SK-N-SH treated with all-trans-retinoic acid at 6 μM for 48 hours (cell line): ENCODE measurements around the gene KCNQ5.

Experiments
- ATAC-seq: fragments of 200-7000 bp; cut with Tn5 transposase; 3 replicates; pipeline ENCODE4 v1.9.1; 2020; ENCODE audit warnings: mild to moderate bottlenecking, moderate library complexity
- ARNTL ChIP-seq: fragments of 450-650 bp; formaldehyde crosslinking; IDR thresholded peaks from 2 replicates; pipeline ENCODE4 v1.5.0; 2020; ENCODE audit warnings: low read depth, mild to moderate bottlenecking, moderate library complexity, borderline replicate concordance
- CSDC2 ChIP-seq: fragments of 250-450 bp; sonication (Bioruptor Pico); IDR thresholded peaks from 2 replicates; pipeline ENCODE4 v1.5.0; 2020; ENCODE audit warnings: mild to moderate bottlenecking, moderate library complexity
- CSRNP3 ChIP-seq: fragments of 250-450 bp; sonication (Bioruptor Pico); IDR thresholded peaks from 2 replicates; pipeline ENCODE4 v1.5.1; 2021; ENCODE audit warnings: mild to moderate bottlenecking, moderate library complexity
- ESRRG ChIP-seq: fragments of 250-450 bp; sonication (Bioruptor Pico); IDR thresholded peaks from 2 replicates; pipeline ENCODE4 v1.6.1; 2021; ENCODE audit warnings: mild to moderate bottlenecking
- GLIS3 ChIP-seq: fragments of 250-450 bp; sonication (Bioruptor Pico); IDR thresholded peaks from 2 replicates; pipeline ENCODE4 v1.5.0; 2020; ENCODE audit warnings: mild to moderate bottlenecking, moderate library complexity
- ISL1 ChIP-seq: fragments of 250-450 bp; sonication (Bioruptor Pico); IDR thresholded peaks from 2 replicates; pipeline ENCODE4 v2.1.2; 2022; ENCODE audit warnings: mild to moderate bottlenecking, moderate library complexity
- OSR1 ChIP-seq: fragments of 250-450 bp; sonication (Bioruptor Pico); IDR thresholded peaks from 2 replicates; pipeline ENCODE4 v1.8.0; 2022; ENCODE audit warnings: moderate library complexity, mild to moderate bottlenecking, inconsistent platforms
- PATZ1 ChIP-seq: fragments of 250-450 bp; sonication (Bioruptor Pico); IDR thresholded peaks from 2 replicates; pipeline ENCODE4 v1.8.0; 2020; ENCODE audit warnings: mild to moderate bottlenecking, moderate library complexity, borderline replicate concordance
- POU6F1 ChIP-seq: fragments of 250-450 bp; sonication (Bioruptor Pico); IDR thresholded peaks from 2 replicates; pipeline ENCODE4 v1.8.0; 2021; ENCODE audit warnings: low read depth, mild to moderate bottlenecking, moderate library complexity, borderline replicate concordance
- PPARA ChIP-seq: fragments of 250-450 bp; sonication (Bioruptor Pico); IDR thresholded peaks from 2 replicates; pipeline ENCODE4 v1.5.0; 2020; ENCODE audit warnings: mild to moderate bottlenecking, borderline replicate concordance
- RARB ChIP-seq: fragments of 250-450 bp; sonication (Bioruptor Pico); IDR thresholded peaks from 2 replicates; pipeline ENCODE4 v1.8.0; 2021; ENCODE audit warnings: mild to moderate bottlenecking, moderate library complexity
- SNAI2 ChIP-seq: fragments of 250-450 bp; sonication (Bioruptor Pico); IDR thresholded peaks from 2 replicates; pipeline ENCODE4 v1.5.0; 2020; ENCODE audit warnings: mild to moderate bottlenecking, moderate library complexity
- TCF4 ChIP-seq: fragments of 250-450 bp; sonication (Bioruptor Pico); IDR thresholded peaks from 2 replicates; pipeline ENCODE4 v1.8.0; 2021; ENCODE audit warnings: mild to moderate bottlenecking, moderate library complexity, borderline replicate concordance
- TOX ChIP-seq: fragments of 250-450 bp; sonication (Bioruptor Pico); IDR thresholded peaks from 2 replicates; pipeline ENCODE4 v1.8.0; 2021; ENCODE audit warnings: mild to moderate bottlenecking, moderate library complexity, borderline replicate concordance
- TSHZ2 ChIP-seq: fragments of 250-450 bp; sonication (Bioruptor Pico); IDR thresholded peaks from 2 replicates; pipeline ENCODE4 v1.5.0; 2020; ENCODE audit warnings: mild to moderate bottlenecking, moderate library complexity
- ZC3H10 ChIP-seq: fragments of 250-450 bp; sonication (Bioruptor Pico); IDR thresholded peaks from 2 replicates; pipeline ENCODE4 v1.5.1; 2021; ENCODE audit warnings: mild to moderate bottlenecking, moderate library complexity
- ZFP3 ChIP-seq: fragments of 250-450 bp; sonication (Bioruptor Pico); IDR thresholded peaks from 2 replicates; pipeline ENCODE4 v1.5.0; 2020; ENCODE audit warnings: mild to moderate bottlenecking, moderate library complexity
- ZFP30 ChIP-seq: fragments of 450-650 bp; formaldehyde crosslinking; IDR thresholded peaks from 2 replicates; pipeline ENCODE4 v1.5.0; 2022; ENCODE audit warnings: mild to moderate bottlenecking, moderate library complexity
- ZNF565 ChIP-seq: fragments of 450-650 bp; formaldehyde crosslinking; conservative IDR thresholded peaks from 2 replicates; pipeline ENCODE4 v1.5.0; 2020; ENCODE audit warnings: low read depth, mild to moderate bottlenecking, moderate library complexity
- ZNF8 ChIP-seq: fragments of 450-650 bp; formaldehyde crosslinking; IDR thresholded peaks from 2 replicates; pipeline ENCODE4 v1.5.0; 2020; ENCODE audit warnings: mild to moderate bottlenecking, moderate library complexity

The KCNQ5 gene

GRCh38 chr6:72810571-72811280, 188.9 kb downstream of the KCNQ5 start:
- TF ChIP-seq ISL1 (CRISPR knock-in tag) (no peak), CSDC2 (no peak), PATZ1 (no peak), TOX (no peak), RARB (no peak), OSR1 (CRISPR knock-in tag) (no peak), ZC3H10 (CRISPR knock-in tag) (no peak), ZFP30 (CRISPR knock-in tag) (no peak), ZFP3 (CRISPR knock-in tag) (no peak), POU6F1 (CRISPR knock-in tag) (no peak)
- peak; percentile 24 for ATAC-seq

GRCh38 chr6:72811971-72812421, 190.1 kb downstream of the KCNQ5 start:
- peak; percentile 83 for ATAC-seq

More at GRCh38 chr6:72811971-72812421, 190.1 kb downstream of the KCNQ5 start:
- TF ChIP-seq TSHZ2 (CRISPR knock-in tag) (no peak), ZNF565 (CRISPR knock-in tag) (no peak), GLIS3 (no peak), ZC3H10 (CRISPR knock-in tag) (no peak), TOX (no peak), ZFP30 (CRISPR knock-in tag) (no peak), RARB (no peak), CSRNP3 (CRISPR knock-in tag) (no peak), ZFP3 (CRISPR knock-in tag) (no peak), PATZ1 (no peak), TCF4 (no peak), ESRRG (no peak), ARNTL (CRISPR knock-in tag) (no peak), PPARA (CRISPR knock-in tag) (no peak), SNAI2 (CRISPR knock-in tag) (no peak), CSDC2 (no peak), ZNF8 (CRISPR knock-in tag) (no peak), ISL1 (CRISPR knock-in tag) (no peak)
- TF ChIP-seq, all 23 proteins: peak for 0
